Erythroblast (primary cell): Measurements from ENCODE around the gene RPGRIP1L.
"Not testable (repeated sequence)": the region's sequence is repeated elsewhere in the genome, so short reads cannot be mapped to it uniquely, and the experiment has no call there.

ENCODE experiments used
- DNase-seq, 2 experiments: peaks; one replicate each; lab custom pipeline; 2025; lab: John Stamatoyannopoulos, UW
- GATA1 ChIP-seq: IDR thresholded peaks from 2 replicates; pipeline ENCODE4 v1.6.1; 2011; ENCODE audit warnings: low read depth, mild to moderate bottlenecking, control low read depth, low read length, moderate library complexity
- POLR2A ChIP-seq: IDR thresholded peaks from 2 replicates; pipeline ENCODE4 v1.6.1; 2011; ENCODE audit warnings: mild to moderate bottlenecking, low read length

The RPGRIP1L gene

GRCh38 chr16:53695070-53695469, 8.6 kb downstream of the RPGRIP1L start:
- TF ChIP-seq POLR2A (no peak), GATA1 (no peak)
- DNase-seq = no peak

GRCh38 chr16:53693320-53693719, 10.3 kb downstream of the RPGRIP1L start:
- no peak for TF ChIP-seq POLR2A
- TF ChIP-seq GATA1 = no peak
- no peak for DNase-seq

GRCh38 chr16:53692146-53692545, 11.5 kb downstream of the RPGRIP1L start:
- no peak for DNase-seq
- TF ChIP-seq GATA1 (no peak), POLR2A (no peak)

- TF ChIP-seq GATA1 (no peak), POLR2A (no peak)
- no peak for DNase-seq
Measured at GRCh38 chr16:53690771-53691170, 12.9 kb downstream of the RPGRIP1L start.

GRCh38 chr16:53689636-53690035, 14.0 kb downstream of the RPGRIP1L start:
- DNase-seq = no peak
- no peak for TF ChIP-seq GATA1
- TF ChIP-seq POLR2A = no peak

- no peak for TF ChIP-seq GATA1
- no peak for TF ChIP-seq POLR2A
- no peak for DNase-seq
Measured at GRCh38 chr16:53686710-53687109, 16.9 kb downstream of the RPGRIP1L start.

- not testable (repeated sequence) for DNase-seq
Measured at GRCh38 chr16:53685334-53685733, 18.3 kb downstream of the RPGRIP1L start.

GRCh38 chr16:53681354-53681753, 22.3 kb downstream of the RPGRIP1L start:
- no peak for TF ChIP-seq POLR2A
- no peak for TF ChIP-seq GATA1
- no peak for DNase-seq

GRCh38 chr16:53680756-53681155, 22.9 kb downstream of the RPGRIP1L start:
- TF ChIP-seq GATA1 (no peak), POLR2A (no peak)

GRCh38 chr16:53678756-53679343, 24.8 kb downstream of the RPGRIP1L start:
- no peak for TF ChIP-seq GATA1
- TF ChIP-seq POLR2A = no peak
- DNase-seq = no peak

More at GRCh38 chr16:53680756-53681155, 22.9 kb downstream of the RPGRIP1L start:
- no peak for DNase-seq

- no peak for DNase-seq
- TF ChIP-seq GATA1 = no peak
- no peak for TF ChIP-seq POLR2A
Measured at GRCh38 chr16:53678155-53678554, 25.5 kb downstream of the RPGRIP1L start.

GRCh38 chr16:53673189-53673588, 30.5 kb downstream of the RPGRIP1L start:
- no peak for DNase-seq
- no peak for TF ChIP-seq GATA1
- TF ChIP-seq POLR2A = no peak

GRCh38 chr16:53672461-53672860, 31.2 kb downstream of the RPGRIP1L start:
- DNase-seq = no peak
- no peak for TF ChIP-seq POLR2A
- no peak for TF ChIP-seq GATA1

- TF ChIP-seq POLR2A = no peak
- TF ChIP-seq GATA1 = no peak
- DNase-seq = peak in 1 of 2 experiments; percentile 38
Measured at GRCh38 chr16:53668869-53669268, 34.8 kb downstream of the RPGRIP1L start.

GRCh38 chr16:53666786-53667415, 36.8 kb downstream of the RPGRIP1L start:
- no peak for DNase-seq
- TF ChIP-seq POLR2A = no peak
